HG03159 (cell line): ENCODE data around the gene PCDHB10.
"Not testable (repeated sequence)": the region's sequence is repeated elsewhere in the genome, so short reads cannot be mapped to it uniquely, and the experiment has no call there.

Source experiments
- ATAC-seq: cut with Tn5 transposase; IDR thresholded peaks from one replicate; pipeline ENCODE4 v1.9.1; 2021; ENCODE audit warnings: mild to moderate bottlenecking, moderate library complexity; ENCODE audit not compliant: unreplicated experiment

The PCDHB10 gene

GRCh38 chr5:141186897-141187512 lies 5.1 kb upstream of the PCDHB10 start, which contains the start of gene PCDHB9:
TSS of gene PCDHB9 (plus strand) at chr5:141187161. CDS start at chr5:141187319, 158 bp downstream.
- no peak for ATAC-seq

- ATAC-seq: not testable (repeated sequence)
Observed at GRCh38 chr5:141188682-141189081, 3.5 kb upstream of the PCDHB10 start.

GRCh38 chr5:141189131-141189530 lies 3.0 kb upstream of the PCDHB10 start:
- ATAC-seq: not testable (repeated sequence)

- not testable (repeated sequence) for ATAC-seq
Observed at GRCh38 chr5:141194332-141194731, 2.2 kb downstream of the PCDHB10 start.

DNA sequence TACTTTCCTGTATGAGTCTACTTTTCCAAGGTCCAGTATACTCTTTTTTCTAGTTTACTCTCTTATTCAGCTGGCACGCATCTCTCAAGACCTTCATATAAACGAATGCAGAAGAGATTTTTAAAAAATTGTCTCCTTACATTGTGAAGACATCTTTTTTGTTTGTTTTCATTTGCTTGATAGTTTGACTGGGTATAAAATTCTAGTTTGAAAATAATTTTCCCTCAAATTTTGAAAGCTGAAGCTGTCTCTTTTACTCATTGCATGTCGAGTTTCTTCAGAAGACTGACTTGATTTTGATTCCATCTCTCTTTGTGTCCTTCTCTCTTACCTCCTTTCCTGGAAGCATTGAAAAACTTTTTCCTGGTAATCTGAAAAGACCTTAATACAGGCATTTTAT lies 4.2 kb downstream of the PCDHB10 start:
- ATAC-seq: no peak

- no peak for ATAC-seq
Observed at GRCh38 chr5:141199359-141200235, 7.4 kb downstream of the PCDHB10 start, which contains the start of gene PCDHB11. TSS of gene PCDHB11 (plus strand) at chr5:141199627. CDS start at chr5:141199775, 148 bp downstream.

DNA sequence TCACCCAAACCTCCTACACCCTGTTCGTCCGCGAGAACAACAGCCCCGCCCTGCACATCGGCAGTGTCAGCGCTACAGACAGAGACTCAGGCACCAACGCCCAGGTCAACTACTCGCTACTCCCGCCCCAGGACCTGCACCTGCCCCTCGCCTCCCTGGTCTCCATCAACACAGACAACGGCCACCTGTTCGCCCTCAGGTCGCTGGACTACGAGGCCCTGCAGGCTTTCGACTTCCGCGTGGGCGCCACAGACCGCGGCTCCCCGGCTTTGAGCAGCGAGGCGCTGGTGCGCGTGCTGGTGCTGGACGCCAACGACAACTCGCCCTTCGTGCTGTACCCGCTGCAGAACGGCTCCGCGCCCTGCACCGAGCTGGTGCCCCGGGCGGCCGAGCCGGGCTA lies 9.0 kb downstream of the PCDHB10 start:
- not testable (repeated sequence) for ATAC-seq

DNA sequence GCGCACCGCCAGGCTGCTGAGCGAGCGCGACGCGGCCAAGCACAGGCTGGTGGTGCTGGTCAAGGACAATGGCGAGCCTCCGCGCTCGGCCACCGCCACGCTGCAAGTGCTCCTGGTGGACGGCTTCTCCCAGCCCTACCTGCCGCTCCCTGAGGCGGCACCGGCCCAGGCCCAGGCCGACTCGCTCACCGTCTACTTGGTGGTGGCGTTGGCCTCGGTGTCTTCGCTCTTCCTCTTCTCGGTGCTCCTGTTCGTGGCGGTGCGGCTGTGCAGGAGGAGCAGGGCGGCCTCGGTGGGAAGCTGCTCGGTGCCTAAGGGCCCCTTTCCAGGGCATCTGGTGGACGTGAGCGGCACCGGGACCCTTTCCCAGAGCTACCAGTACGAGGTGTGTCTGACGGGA lies 9.5 kb downstream of the PCDHB10 start:
- not testable (repeated sequence) for ATAC-seq

GRCh38 chr5:141208478-141208877 lies 16.3 kb downstream of the PCDHB10 start, which contains the start of gene PCDHB12:
TSS of gene PCDHB12 (plus strand) at chr5:141208719. CDS start at chr5:141208908, 189 bp downstream.
- ATAC-seq: no peak

DNA sequence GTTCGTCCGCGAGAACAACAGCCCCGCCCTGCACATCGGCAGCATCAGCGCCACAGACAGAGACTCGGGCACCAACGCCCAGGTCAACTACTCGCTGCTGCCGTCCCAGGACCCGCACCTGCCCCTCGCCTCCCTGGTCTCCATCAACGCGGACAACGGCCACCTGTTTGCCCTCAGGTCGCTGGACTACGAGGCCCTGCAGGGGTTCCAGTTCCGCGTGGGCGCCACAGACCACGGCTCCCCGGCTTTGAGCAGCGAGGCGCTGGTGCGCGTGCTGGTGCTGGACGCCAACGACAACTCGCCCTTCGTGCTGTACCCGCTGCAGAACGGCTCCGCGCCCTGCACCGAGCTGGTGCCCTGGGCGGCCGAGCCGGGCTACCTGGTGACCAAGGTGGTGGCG lies 18.1 kb downstream of the PCDHB10 start:
- ATAC-seq: not testable (repeated sequence)

DNA sequence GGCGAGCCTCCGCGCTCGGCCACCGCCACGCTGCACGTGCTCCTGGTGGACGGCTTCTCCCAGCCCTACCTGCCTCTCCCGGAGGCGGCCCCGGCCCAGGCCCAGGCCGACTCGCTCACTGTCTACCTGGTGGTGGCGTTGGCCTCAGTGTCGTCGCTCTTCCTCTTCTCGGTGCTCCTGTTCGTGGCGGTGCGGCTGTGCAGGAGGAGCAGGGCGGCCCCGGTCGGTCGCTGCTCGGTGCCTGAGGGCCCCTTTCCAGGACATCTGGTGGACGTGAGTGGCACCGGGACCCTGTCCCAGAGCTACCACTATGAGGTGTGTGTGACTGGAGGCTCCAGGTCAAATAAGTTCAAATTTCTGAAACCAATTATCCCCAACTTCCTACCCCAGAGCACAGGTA lies 18.7 kb downstream of the PCDHB10 start:
- not testable (repeated sequence) for ATAC-seq

DNA sequence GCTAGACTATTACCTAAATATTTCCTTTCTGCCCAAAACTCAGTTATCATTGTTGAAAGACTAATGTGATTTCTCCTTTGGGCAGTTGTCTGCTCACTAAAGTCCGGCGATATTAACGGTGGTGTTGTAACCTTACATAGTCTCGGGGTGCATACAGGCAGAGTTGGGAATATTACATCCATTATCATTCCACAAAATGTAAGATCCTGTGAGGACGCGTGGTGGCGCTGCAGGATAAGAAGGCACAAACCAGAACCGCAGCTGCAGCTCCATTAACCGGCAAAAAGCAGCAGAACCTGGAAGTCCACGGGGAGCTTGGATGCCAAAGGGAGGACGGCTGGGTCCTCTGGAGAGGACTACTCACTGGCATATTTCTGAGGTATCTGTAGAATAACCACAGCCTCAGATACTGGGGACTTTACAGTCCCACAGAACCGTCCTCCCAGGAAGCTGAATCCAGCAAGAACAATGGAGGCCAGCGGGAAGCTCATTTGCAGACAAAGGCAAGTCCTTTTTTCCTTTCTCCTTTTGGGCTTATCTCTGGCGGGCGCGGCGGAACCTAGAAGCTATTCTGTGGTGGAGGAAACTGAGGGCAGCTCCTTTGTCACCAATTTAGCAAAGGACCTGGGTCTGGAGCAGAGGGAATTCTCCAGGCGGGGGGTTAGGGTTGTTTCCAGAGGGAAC lies 21.6 kb downstream of the PCDHB10 start, which contains the start of gene PCDHB13:
Gene PCDHB13 (plus strand): TSS at position 264 of the 684 bp plus-strand sequence. CDS start 205 bp downstream, at position 469.
- ATAC-seq: not testable (repeated sequence)

GRCh38 chr5:141214583-141214982 lies 22.4 kb downstream of the PCDHB10 start:
- ATAC-seq: not testable (repeated sequence)

GRCh38 chr5:141215504-141215903 lies 23.4 kb downstream of the PCDHB10 start:
- ATAC-seq: not testable (repeated sequence)

DNA sequence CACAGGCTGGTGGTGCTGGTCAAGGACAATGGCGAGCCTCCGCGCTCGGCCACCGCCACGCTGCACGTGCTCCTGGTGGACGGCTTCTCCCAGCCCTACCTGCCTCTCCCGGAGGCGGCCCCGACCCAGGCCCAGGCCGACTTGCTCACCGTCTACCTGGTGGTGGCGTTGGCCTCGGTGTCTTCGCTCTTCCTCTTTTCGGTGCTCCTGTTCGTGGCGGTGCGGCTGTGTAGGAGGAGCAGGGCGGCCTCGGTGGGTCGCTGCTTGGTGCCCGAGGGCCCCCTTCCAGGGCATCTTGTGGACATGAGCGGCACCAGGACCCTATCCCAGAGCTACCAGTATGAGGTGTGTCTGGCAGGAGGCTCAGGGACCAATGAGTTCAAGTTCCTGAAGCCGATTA lies 23.9 kb downstream of the PCDHB10 start:
- not testable (repeated sequence) for ATAC-seq

- no peak for ATAC-seq
Observed at GRCh38 chr5:141223112-141223783, 31.1 kb downstream of the PCDHB10 start, which contains the start of gene PCDHB14. TSS of gene PCDHB14 (plus strand) at chr5:141223343. CDS start at chr5:141223506, 163 bp downstream.

GRCh38 chr5:141224844-141225243 lies 32.7 kb downstream of the PCDHB10 start:
- not testable (repeated sequence) for ATAC-seq

DNA sequence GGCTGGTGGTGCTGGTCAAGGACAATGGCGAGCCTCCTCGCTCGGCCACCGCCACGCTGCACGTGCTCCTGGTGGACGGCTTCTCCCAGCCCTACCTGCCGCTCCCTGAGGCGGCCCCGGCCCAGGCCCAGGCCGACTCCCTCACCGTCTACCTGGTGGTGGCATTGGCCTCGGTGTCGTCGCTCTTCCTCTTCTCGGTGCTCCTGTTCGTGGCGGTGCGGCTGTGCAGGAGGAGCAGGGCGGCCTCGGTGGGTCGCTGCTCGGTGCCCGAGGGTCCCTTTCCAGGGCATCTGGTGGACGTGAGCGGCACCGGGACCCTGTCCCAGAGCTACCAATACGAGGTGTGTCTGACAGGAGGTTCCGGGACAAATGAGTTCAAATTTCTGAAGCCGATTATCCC lies 33.3 kb downstream of the PCDHB10 start:
- not testable (repeated sequence) for ATAC-seq

DNA sequence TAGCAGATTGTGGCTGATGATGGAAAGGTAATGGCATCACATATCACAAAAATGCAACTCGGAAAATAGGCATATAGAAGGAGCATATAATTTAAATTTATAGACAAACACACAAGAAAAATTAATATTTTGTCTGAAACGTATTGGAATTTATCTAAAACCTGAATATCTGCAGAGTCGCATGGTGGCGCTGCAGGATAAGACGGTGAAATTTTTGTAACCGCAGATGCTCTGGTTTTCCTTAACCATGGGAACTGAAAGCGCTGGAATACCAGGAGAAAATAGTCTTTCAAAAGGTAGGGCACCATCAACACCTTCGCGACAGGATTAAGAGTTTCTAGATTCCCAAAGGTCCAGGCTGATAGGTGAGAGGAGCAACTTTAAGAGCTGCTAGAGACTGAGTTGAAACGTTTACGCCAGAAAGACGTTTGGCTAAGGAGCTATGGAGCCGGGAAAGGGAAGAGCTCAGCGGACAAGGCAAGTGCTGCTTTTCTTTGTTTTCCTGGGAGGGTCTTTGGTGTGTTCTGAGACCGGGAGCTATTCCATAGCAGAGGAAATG lies 42.0 kb downstream of the PCDHB10 start:
- ATAC-seq: no peak

DNA sequence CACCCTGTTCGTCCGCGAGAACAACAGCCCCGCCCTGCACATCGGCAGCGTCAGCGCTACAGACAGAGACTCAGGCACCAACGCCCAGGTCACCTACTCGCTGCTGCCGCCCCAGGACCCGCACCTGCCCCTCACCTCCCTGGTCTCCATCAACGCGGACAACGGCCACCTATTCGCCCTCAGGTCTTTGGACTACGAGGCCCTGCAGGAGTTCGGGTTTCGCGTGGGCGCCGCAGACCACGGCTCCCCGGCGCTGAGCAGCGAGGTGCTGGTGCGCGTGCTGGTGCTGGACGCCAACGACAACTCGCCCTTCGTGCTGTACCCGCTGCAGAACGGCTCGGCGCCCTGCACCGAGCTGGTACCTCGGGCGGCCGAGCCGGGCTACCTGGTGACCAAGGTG lies 43.8 kb downstream of the PCDHB10 start:
- ATAC-seq: not testable (repeated sequence)
